ENCODE measurements around the gene NDFIP2.
"Not testable (repeated sequence)": the region's sequence is repeated elsewhere in the genome, so short reads cannot be mapped to it uniquely, and the experiment has no call there.

The NDFIP2 gene

DNA sequence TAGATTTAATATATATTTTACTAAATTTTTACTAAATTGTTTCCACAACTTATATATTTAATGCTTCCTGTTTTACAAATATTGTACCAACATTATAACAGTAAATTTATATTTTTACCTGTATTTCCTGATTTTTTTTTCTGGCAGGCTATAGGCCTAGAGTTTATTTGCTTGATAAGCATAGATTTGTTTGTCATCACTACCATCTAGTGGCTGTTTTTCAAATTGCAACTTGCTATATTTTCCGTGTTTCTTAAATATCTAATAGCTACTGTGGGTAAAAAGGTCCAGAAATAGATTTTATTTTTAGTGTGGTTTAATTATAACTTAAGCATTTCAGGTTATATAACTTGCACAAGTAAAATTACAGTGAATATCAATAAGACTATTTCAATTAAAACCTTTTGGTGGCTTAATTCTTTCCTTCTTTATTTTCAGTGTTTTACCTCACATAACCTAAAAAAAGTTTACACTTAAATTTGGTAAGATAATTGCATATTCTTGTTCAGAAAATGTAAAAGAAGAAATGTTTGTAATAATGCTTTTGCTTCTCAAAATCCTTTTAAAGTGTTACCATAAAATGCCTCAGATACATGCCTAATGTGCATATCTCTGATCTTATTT lies 60.6 kb downstream of the NDFIP2 start:
- H3K4me3 Mint-ChIP-seq = no peak overlapping the region
- H3K27me3 Mint-ChIP-seq = no peaks in the 10 kb centered on the region
- no peaks in the 10 kb centered on the region for H3K4me1 Mint-ChIP-seq (ENCODE audit: low read depth)
- H3K9me3 Mint-ChIP-seq = no peaks in the 10 kb centered on the region
- H3K27ac Mint-ChIP-seq = no peak overlapping the region
- intact Hi-C loops (cut with micrococcal nuclease) = loop anchor here (1.0 to 2.0 kb wide), 2 partner anchors 117 to 1403 kb away; no protein-coding TSS in a partner anchor
- no peaks in the 10 kb centered on the region for H3K36me3 Mint-ChIP-seq (ENCODE audit: low read depth)

- Mint-ChIP-seq H3K4me3 (no peak overlapping the region), H3K9me3 (no peaks in the 10 kb centered on the region), H3K36me3 (ENCODE audit: low read depth) (no peaks in the 10 kb centered on the region), H3K27me3 (no peaks in the 10 kb centered on the region), H3K4me1 (ENCODE audit: low read depth) (no peaks in the 10 kb centered on the region), H3K27ac (no peak overlapping the region)
- intact Hi-C loops (cut with micrococcal nuclease) = no loop called here
Observed at GRCh38 chr13:79543883-79544282, 62.9 kb downstream of the NDFIP2 start.

DNA sequence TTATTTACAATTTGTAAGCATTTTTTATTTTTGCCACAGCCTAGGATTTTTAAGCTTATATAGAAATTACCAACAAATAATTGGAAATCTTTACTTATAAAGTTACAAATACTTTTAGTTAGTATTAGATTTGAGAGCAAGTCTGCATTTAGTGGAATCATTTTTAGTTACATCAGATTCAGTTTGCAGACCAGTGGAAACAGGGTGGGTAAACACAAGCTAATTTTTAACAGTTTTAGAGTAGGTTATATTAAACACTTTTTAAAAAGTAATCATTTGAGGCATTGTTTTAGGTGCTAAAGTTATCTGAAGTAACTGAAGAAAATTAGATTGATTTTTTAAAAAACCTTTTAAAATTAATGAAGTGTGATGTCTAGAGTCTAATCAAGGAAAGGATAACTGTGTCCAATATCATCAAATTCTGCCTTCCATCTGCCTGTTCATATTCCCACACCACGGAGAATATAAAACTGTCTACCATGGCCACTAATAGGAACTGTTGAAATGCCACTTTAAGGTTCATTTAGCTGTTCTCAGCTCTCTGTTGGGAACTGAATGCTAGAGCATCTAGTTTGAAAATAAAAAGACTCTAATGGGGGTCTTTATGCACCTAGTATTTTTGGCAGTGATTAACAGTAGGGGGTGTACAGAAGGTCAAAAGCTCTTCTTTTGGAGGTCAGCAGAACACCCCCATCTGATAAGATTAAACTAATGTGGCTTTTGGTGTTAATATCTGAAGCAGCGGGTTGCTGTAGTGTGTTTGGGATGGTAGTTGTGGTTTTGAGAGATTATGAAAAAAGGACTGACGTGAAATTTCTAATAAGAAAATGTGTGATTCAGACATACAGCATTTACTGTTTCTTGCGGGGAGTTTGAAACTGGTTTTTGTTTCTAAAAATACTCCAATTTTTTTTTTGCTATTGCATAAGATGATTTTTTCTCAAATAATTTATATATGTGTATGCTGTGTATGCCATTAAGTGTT lies 66.5 kb downstream of the NDFIP2 start:
- no peaks in the 10 kb centered on the region for H3K9me3 Mint-ChIP-seq
- no peaks in the 10 kb centered on the region for H3K4me1 Mint-ChIP-seq (ENCODE audit: low read depth)
- H3K4me3 Mint-ChIP-seq = no peak overlapping the region
- peaks cover 3% of the 10 kb centered on the region for H3K27me3 Mint-ChIP-seq
- H3K36me3 Mint-ChIP-seq (ENCODE audit: low read depth) = no peaks in the 10 kb centered on the region
- intact Hi-C loops (cut with micrococcal nuclease) = no loop called here
- no peak overlapping the region for H3K27ac Mint-ChIP-seq

DNA sequence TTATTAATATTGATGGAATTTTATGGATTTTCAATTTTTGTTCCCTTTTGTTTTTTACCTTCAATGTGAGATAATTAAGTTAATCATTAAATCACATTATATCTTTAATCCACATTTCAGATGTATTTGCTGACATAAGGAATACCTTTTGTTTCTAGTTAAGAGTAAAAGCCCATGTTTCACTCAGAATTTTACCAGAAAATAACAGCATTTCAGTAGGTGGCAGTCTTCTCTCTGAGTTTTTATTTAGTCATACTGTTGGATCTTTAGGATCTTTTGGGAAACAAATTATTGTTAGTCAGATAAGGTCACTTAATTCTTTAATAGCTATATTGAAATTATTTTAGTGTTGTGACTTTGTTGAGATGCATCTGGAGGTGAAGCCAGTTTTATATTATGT lies 67.9 kb downstream of the NDFIP2 start:
- no peaks in the 10 kb centered on the region for H3K9me3 Mint-ChIP-seq
- no peaks in the 10 kb centered on the region for H3K36me3 Mint-ChIP-seq (ENCODE audit: low read depth)
- peaks cover 3% of the 10 kb centered on the region for H3K27me3 Mint-ChIP-seq
- no peak overlapping the region for H3K27ac Mint-ChIP-seq
- H3K4me1 Mint-ChIP-seq (ENCODE audit: low read depth) = no peaks in the 10 kb centered on the region
- H3K4me3 Mint-ChIP-seq = no peak overlapping the region
- intact Hi-C loops (cut with micrococcal nuclease) = no loop called here

GRCh38 chr13:79549355-79550106 lies 68.6 kb downstream of the NDFIP2 start:
- Mint-ChIP-seq H3K27me3 (peaks cover 3% of the 10 kb centered on the region), H3K36me3 (ENCODE audit: low read depth) (no peaks in the 10 kb centered on the region), H3K4me3 (no peak overlapping the region), H3K4me1 (ENCODE audit: low read depth) (no peaks in the 10 kb centered on the region), H3K9me3 (no peaks in the 10 kb centered on the region), H3K27ac (no peak overlapping the region)
- intact Hi-C loops (cut with micrococcal nuclease) = no loop called here

DNA sequence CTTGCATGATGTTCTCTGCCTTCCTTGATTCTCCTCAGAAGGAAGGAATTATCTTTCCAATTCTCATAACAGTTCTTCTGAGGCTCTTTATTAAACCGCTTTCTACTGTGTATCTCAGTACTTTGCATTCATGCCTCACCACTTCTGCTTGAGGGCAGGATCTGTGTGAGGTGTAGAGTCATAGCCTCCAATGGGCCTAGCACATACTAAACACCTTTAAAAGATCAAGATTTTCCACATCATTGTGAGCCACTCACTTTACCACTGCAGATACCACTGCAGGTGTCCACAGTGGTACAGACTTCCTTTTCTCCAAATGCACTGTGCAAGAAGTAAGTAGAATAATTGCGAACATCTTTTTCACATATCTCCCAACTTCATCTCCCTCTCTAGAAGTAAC lies 76.7 kb downstream of the NDFIP2 start:
- Mint-ChIP-seq H3K27me3 (no peaks in the 10 kb centered on the region), H3K4me1 (ENCODE audit: low read depth) (no peaks in the 10 kb centered on the region), H3K4me3 (no peak overlapping the region), H3K9me3 (peaks cover 31% of the 10 kb centered on the region), H3K27ac (no peak overlapping the region), H3K36me3 (ENCODE audit: low read depth) (no peaks in the 10 kb centered on the region)
- intact Hi-C loops (cut with micrococcal nuclease) = no loop called here

GRCh38 chr13:79560954-79561353 lies 80.0 kb downstream of the NDFIP2 start:
- H3K4me3 Mint-ChIP-seq = no peak overlapping the region
- H3K36me3 Mint-ChIP-seq (ENCODE audit: low read depth) = no peaks in the 10 kb centered on the region
- no peaks in the 10 kb centered on the region for H3K4me1 Mint-ChIP-seq (ENCODE audit: low read depth)
- H3K9me3 Mint-ChIP-seq = peaks cover 31% of the 10 kb centered on the region
- H3K27me3 Mint-ChIP-seq = no peaks in the 10 kb centered on the region
- intact Hi-C loops (cut with micrococcal nuclease) = no loop called here
- no peak overlapping the region for H3K27ac Mint-ChIP-seq

GRCh38 chr13:79562557-79562956 lies 81.6 kb downstream of the NDFIP2 start:
- Mint-ChIP-seq H3K27me3 (no peaks in the 10 kb centered on the region), H3K4me1 (ENCODE audit: low read depth) (no peaks in the 10 kb centered on the region), H3K9me3 (peaks cover 31% of the 10 kb centered on the region), H3K4me3 (no peak overlapping the region), H3K36me3 (ENCODE audit: low read depth) (no peaks in the 10 kb centered on the region), H3K27ac (no peak overlapping the region)
- intact Hi-C loops (cut with micrococcal nuclease) = no loop called here

- H3K27me3 Mint-ChIP-seq = no peaks in the 10 kb centered on the region
- H3K4me1 Mint-ChIP-seq (ENCODE audit: low read depth) = no peaks in the 10 kb centered on the region
- no peaks in the 10 kb centered on the region for H3K36me3 Mint-ChIP-seq (ENCODE audit: low read depth)
- no peak overlapping the region for H3K27ac Mint-ChIP-seq
- intact Hi-C loops (cut with micrococcal nuclease) = no loop called here
- H3K4me3 Mint-ChIP-seq = no peak overlapping the region
- H3K9me3 Mint-ChIP-seq = peaks cover 11% of the 10 kb centered on the region
Observed at GRCh38 chr13:79566118-79566517, 85.2 kb downstream of the NDFIP2 start.

GRCh38 chr13:79571147-79571546 lies 90.2 kb downstream of the NDFIP2 start:
- H3K27ac Mint-ChIP-seq = no peak overlapping the region
- H3K9me3 Mint-ChIP-seq = peaks cover 6% of the 10 kb centered on the region
- intact Hi-C loops (cut with micrococcal nuclease) = no loop called here
- no peaks in the 10 kb centered on the region for H3K4me1 Mint-ChIP-seq (ENCODE audit: low read depth)
- no peaks in the 10 kb centered on the region for H3K36me3 Mint-ChIP-seq (ENCODE audit: low read depth)
- H3K27me3 Mint-ChIP-seq = no peaks in the 10 kb centered on the region
- H3K4me3 Mint-ChIP-seq = no peak overlapping the region

DNA sequence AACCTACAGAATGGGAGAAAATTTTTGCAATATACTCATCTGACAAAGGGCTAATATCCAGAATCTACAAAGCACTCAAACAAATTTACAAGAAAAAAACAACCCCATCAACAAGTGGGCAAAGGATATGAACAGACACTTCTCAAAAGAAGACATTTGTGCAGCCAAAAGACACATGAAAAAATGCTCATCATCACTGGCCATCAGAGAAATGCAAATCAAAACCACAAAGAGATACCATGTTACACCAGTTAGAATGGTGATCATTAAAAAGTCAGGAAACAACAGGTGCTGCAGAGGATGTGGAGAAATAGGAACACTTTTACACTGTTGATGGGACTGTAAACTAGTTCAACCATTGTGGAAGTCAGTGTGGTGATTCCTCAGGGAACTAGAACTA lies 92.9 kb downstream of the NDFIP2 start:
- intact Hi-C loops (cut with micrococcal nuclease); H3K27ac Mint-ChIP-seq; H3K27me3 Mint-ChIP-seq; H3K36me3 Mint-ChIP-seq (ENCODE audit: low read depth); H3K4me1 Mint-ChIP-seq (ENCODE audit: low read depth); H3K4me3 Mint-ChIP-seq: not testable (repeated sequence)
- peaks cover 17% of the 10 kb centered on the region for H3K9me3 Mint-ChIP-seq

DNA sequence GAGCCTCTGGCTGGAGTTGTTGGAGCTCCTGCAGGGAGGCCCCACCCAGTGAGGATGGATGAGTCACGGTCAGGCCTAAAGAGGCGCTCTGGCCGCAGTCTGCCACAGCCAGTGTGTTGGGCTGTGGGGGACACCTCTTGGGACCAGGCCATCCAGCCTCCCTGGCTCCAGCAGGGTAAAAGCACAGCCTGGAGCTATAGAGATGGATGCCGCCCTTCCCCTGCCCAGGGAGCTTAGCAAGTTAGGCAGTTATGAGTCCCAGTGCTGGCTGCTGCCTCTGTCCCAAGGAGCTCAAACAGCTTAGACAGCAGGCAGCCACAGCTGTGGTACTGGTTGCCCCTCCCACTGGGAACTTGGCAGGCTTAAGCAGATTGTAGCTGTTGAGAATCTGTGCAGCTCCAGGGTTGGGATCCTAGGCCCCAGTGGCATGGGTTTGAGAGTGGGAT lies 100.9 kb downstream of the NDFIP2 start:
- Mint-ChIP-seq H3K4me3 (no peak overlapping the region), H3K27ac (no peak overlapping the region), H3K4me1 (ENCODE audit: low read depth) (no peaks in the 10 kb centered on the region), H3K9me3 (peaks cover 23% of the 10 kb centered on the region), H3K27me3 (no peaks in the 10 kb centered on the region), H3K36me3 (ENCODE audit: low read depth) (no peaks in the 10 kb centered on the region)
- intact Hi-C loops (cut with micrococcal nuclease) = no loop called here

- H3K27me3 Mint-ChIP-seq = no peaks in the 10 kb centered on the region
- peaks cover 13% of the 10 kb centered on the region for H3K9me3 Mint-ChIP-seq
- H3K4me3 Mint-ChIP-seq = no peak overlapping the region
- intact Hi-C loops (cut with micrococcal nuclease) = no loop called here
- H3K27ac Mint-ChIP-seq = no peak overlapping the region
- no peaks in the 10 kb centered on the region for H3K36me3 Mint-ChIP-seq (ENCODE audit: low read depth)
- no peaks in the 10 kb centered on the region for H3K4me1 Mint-ChIP-seq (ENCODE audit: low read depth)
Observed at GRCh38 chr13:79582896-79583295, 101.9 kb downstream of the NDFIP2 start.

- H3K27ac Mint-ChIP-seq = no peak overlapping the region
- H3K4me1 Mint-ChIP-seq (ENCODE audit: low read depth) = no peaks in the 10 kb centered on the region
- H3K9me3 Mint-ChIP-seq = peaks cover 20% of the 10 kb centered on the region
- no peaks in the 10 kb centered on the region for H3K27me3 Mint-ChIP-seq
- intact Hi-C loops (cut with micrococcal nuclease) = no loop called here
- no peak overlapping the region for H3K4me3 Mint-ChIP-seq
- H3K36me3 Mint-ChIP-seq (ENCODE audit: low read depth) = no peaks in the 10 kb centered on the region
Observed at GRCh38 chr13:79585033-79585432, 104.1 kb downstream of the NDFIP2 start.

All from dendritic cell treated with granulocyte-macrophage colony-stimulating factor and Interleukin-4, amounts not matched to agents 40 ng/mL and 50 ng/mL, for 4 days (primary cell).